Thyroid gland (tissue), 4 donors: ENCODE results near the gene MMUT.

Source experiments
- POLR2A ChIP-seq, 2 donors: fragments of 450-650 bp; IDR thresholded peaks; one replicate each; pipeline ENCODE4 v1.6.1; 2017; ENCODE audit warnings: antibody characterized with exemption in 2 of 2, mild to moderate bottlenecking in 2 of 2, moderate library complexity in 1 of 2
- TF ChIP-seq, protein P1 (sequence below), 6 experiments: fragments of 200-600 bp in 3 of 6; fragments of 450-650 bp in 3 of 6; sonication (generic) in 3 of 6; IDR thresholded peaks; one replicate each; pipeline ENCODE4 v1.5.1; 2016 to 2019; ENCODE audit warnings: antibody characterized with exemption in 6 of 6, mild to moderate bottlenecking in 2 of 6, inconsistent platforms in 1 of 6, moderate library complexity in 1 of 6

DNA sequence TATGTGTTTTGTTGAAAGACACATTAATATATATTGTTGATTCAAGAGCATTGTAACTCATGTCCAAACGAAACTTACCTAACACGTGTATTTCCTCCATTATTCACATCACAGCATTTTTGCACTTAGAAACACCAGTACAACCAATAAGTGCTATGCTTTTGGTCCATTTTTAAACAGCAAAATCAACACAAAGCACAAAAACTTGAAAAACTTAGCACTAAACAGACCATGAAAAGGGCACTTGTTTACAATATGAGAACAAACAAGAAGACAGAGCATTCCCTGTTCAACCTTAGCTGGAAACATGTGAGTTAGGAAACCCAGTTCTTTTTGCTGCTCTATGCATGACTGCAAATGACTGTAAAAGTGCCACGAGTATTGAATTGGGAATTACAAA is 46.3 kb upstream of the MMUT start:
- TF ChIP-seq, protein P1, sequence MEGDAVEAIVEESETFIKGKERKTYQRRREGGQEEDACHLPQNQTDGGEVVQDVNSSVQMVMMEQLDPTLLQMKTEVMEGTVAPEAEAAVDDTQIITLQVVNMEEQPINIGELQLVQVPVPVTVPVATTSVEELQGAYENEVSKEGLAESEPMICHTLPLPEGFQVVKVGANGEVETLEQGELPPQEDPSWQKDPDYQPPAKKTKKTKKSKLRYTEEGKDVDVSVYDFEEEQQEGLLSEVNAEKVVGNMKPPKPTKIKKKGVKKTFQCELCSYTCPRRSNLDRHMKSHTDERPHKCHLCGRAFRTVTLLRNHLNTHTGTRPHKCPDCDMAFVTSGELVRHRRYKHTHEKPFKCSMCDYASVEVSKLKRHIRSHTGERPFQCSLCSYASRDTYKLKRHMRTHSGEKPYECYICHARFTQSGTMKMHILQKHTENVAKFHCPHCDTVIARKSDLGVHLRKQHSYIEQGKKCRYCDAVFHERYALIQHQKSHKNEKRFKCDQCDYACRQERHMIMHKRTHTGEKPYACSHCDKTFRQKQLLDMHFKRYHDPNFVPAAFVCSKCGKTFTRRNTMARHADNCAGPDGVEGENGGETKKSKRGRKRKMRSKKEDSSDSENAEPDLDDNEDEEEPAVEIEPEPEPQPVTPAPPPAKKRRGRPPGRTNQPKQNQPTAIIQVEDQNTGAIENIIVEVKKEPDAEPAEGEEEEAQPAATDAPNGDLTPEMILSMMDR (IDR thresholded peaks at IDR 0.05), result no peak
- no peak for TF ChIP-seq POLR2A (IDR thresholded peaks at IDR 0.05)
